ENCODE results near the gene MAPKAP1.
"Not testable (repeated sequence)": the region's sequence is repeated elsewhere in the genome, so short reads cannot be mapped to it uniquely, and the experiment has no call there.

- not testable (repeated sequence) for TF ChIP-seq EZH2 (IDR thresholded peaks at IDR 0.05); POLR2AphosphoS5 (IDR thresholded peaks at IDR 0.05; ENCODE audit: borderline replicate concordance, low read depth, low read length)
Measured at GRCh38 chr9:125566051-125566450, 141.0 kb downstream of the MAPKAP1 start.
